Lower lobe of right lung (tissue), 2 donors: ENCODE measurements around the gene LYPD1. TPM values are rescaled to one million over a fixed set of nuclear protein-coding genes. Genes with fewer than 3 reads are reported as not detected.

ENCODE experiments used
- ATAC-seq, 2 donors: fragments of 200-7000 bp; cut with Tn5 transposase; one replicate each; pipeline ENCODE4 v1.9.1; 2020 to 2022; ENCODE audit warnings: mild to moderate bottlenecking in 2 of 2, moderate library complexity in 2 of 2
- DNase-seq: peaks from one replicate; pipeline ENCODE4 v3.0.0-alpha.2; 2020
- H3K27ac ChIP-seq: fragments of 200-600 bp; one replicate; pipeline ENCODE4 v1.8.0; 2022
- H3K27me3 ChIP-seq: fragments of 200-600 bp; one replicate; pipeline ENCODE4 v1.8.0; 2022; ENCODE audit warnings: low read depth
- H3K36me3 ChIP-seq: fragments of 200-600 bp; one replicate; pipeline ENCODE4 v1.8.0; 2022; ENCODE audit warnings: mild to moderate bottlenecking
- H3K4me1 ChIP-seq: fragments of 200-600 bp; one replicate; pipeline ENCODE4 v1.8.0; 2022
- H3K4me3 ChIP-seq: fragments of 200-600 bp; one replicate; pipeline ENCODE4 v1.8.0; 2022; ENCODE audit warnings: mild to moderate bottlenecking
- H3K9me3 ChIP-seq: fragments of 200-600 bp; one replicate; pipeline ENCODE4 v1.8.0; 2022
- intact Hi-C: fragments of 100-400 bp; cut with DNase I; formaldehyde crosslinking; loops from one replicate; pipeline ENCODE4 v1.11.0; 2022
- total RNA-seq: library from RNA; stranded (reverse); fragmentation: NEBNext Ultra II Directional; extraction: Animal tissue kit (Norgen Biotek cat#: 25700); gene quantifications from one replicate; pipeline ENCODE4 v1.2.1, GENCODE V29; 2021
- TF ChIP-seq, protein P1 (sequence below): fragments of 200-600 bp; IDR thresholded peaks from one replicate; pipeline ENCODE4 v1.8.0; 2022; ENCODE audit warnings: antibody characterized with exemption, mild to moderate bottlenecking
- donor health status: DM: no; HTN: yes; CAD: no; lungs with severe emphysema.

The LYPD1 gene
- total RNA-seq, 1 donor from 2014 or later: 1.5 TPM

DNA sequence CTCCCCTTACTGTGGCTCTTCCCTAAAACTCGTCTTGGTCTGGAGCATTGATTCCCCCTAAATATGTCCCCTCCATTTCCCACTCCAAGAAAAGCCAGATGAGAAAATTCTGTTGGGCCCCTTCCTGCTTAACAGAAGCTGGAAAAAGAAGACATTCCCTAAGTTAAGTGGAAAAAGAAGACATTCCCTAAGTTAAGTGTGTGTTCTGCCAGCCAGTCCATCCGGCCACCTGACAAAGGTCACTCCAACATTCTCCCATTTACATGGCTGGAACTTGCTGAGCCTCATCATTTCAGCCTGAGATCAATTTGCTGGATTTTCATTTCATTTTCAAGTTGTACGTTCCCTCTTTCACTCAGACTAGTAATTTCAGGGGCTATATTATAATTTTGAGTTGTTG is 52.0 kb downstream of the LYPD1 start:
- no peaks in the 10 kb centered on the region for H3K27me3 ChIP-seq
- no peaks in the 10 kb centered on the region for H3K9me3 ChIP-seq
- H3K27ac ChIP-seq: no peak overlapping the region
- no peak for ATAC-seq
- TF ChIP-seq, protein P1, sequence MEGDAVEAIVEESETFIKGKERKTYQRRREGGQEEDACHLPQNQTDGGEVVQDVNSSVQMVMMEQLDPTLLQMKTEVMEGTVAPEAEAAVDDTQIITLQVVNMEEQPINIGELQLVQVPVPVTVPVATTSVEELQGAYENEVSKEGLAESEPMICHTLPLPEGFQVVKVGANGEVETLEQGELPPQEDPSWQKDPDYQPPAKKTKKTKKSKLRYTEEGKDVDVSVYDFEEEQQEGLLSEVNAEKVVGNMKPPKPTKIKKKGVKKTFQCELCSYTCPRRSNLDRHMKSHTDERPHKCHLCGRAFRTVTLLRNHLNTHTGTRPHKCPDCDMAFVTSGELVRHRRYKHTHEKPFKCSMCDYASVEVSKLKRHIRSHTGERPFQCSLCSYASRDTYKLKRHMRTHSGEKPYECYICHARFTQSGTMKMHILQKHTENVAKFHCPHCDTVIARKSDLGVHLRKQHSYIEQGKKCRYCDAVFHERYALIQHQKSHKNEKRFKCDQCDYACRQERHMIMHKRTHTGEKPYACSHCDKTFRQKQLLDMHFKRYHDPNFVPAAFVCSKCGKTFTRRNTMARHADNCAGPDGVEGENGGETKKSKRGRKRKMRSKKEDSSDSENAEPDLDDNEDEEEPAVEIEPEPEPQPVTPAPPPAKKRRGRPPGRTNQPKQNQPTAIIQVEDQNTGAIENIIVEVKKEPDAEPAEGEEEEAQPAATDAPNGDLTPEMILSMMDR: no peak
- no peaks in the 10 kb centered on the region for H3K36me3 ChIP-seq
- DNase-seq: no peak
- no peaks in the 10 kb centered on the region for H3K4me1 ChIP-seq
- intact Hi-C loops: no loop called here
- no peak overlapping the region for H3K4me3 ChIP-seq

DNA sequence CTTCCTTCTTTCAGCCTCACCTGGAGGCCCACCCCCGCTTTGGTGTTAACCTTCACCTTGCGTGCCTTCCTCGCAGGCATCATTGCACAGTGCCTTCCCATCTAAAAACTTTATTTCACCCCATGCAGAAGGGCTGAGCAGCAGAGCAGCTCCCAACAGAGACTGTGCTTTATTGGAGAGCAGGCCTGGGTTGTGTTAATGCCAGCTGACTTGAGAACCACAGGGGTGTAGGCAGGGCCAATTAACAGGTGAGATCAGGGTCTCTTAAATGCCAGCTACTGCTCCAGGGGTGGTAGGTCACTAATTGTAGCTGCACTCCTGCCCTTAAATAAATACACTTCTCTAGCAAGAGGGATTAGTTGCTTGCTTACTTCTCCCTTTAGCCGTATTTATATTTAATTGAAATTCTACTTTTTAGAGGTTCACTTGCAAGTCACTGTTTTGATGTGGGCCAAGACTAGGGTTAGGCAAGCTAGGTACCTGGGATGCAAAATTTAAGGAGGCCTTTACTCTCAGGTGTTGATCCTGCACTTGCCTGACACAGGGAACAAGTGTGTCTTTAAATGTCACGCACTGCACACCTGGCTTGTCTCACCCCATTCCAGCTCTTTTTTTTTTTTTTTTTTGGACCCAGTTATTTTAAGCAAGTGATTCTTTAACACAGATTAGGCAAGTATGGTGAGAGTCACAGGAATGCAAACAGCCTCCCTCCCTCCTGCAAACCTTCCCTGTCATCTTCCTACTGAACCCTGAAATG is 54.5 kb downstream of the LYPD1 start:
- intact Hi-C loops: no loop called here
- H3K4me3 ChIP-seq: no peak overlapping the region
- H3K27me3 ChIP-seq: no peaks in the 10 kb centered on the region
- ATAC-seq: peak in 1 of 2 donors; percentile 19
- H3K27ac ChIP-seq: no peak overlapping the region
- TF ChIP-seq, protein P1: no peak
- DNase-seq: no peak
- no peaks in the 10 kb centered on the region for H3K36me3 ChIP-seq
- H3K9me3 ChIP-seq: no peaks in the 10 kb centered on the region
- H3K4me1 ChIP-seq: no peaks in the 10 kb centered on the region

DNA sequence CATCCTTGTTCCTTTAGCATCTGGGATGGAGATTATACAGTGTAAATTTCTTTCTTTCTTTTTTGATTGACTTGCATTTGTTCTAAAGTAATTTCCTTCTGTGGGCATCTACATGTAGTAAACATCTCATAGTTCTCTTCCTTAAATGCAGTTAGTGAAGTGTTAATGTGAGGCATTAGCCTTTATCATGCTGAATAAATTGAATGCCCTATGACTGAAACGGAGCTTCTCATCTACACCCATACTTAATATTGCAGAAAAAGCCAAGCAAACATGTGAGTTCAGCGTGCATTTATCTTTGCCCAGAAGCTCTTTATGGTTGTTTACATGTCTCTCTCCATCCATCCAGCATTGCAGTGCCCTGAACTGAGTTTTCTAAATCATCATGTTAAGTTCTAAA is 58.3 kb downstream of the LYPD1 start:
- Histone ChIP-seq H3K9me3 (no peaks in the 10 kb centered on the region), H3K36me3 (no peaks in the 10 kb centered on the region), H3K27me3 (no peaks in the 10 kb centered on the region), H3K4me3 (no peak overlapping the region), H3K27ac (no peak overlapping the region), H3K4me1 (no peaks in the 10 kb centered on the region)
- no peak for ATAC-seq
- intact Hi-C loops: no loop called here
- DNase-seq: no peak
- TF ChIP-seq, protein P1: no peak

DNA sequence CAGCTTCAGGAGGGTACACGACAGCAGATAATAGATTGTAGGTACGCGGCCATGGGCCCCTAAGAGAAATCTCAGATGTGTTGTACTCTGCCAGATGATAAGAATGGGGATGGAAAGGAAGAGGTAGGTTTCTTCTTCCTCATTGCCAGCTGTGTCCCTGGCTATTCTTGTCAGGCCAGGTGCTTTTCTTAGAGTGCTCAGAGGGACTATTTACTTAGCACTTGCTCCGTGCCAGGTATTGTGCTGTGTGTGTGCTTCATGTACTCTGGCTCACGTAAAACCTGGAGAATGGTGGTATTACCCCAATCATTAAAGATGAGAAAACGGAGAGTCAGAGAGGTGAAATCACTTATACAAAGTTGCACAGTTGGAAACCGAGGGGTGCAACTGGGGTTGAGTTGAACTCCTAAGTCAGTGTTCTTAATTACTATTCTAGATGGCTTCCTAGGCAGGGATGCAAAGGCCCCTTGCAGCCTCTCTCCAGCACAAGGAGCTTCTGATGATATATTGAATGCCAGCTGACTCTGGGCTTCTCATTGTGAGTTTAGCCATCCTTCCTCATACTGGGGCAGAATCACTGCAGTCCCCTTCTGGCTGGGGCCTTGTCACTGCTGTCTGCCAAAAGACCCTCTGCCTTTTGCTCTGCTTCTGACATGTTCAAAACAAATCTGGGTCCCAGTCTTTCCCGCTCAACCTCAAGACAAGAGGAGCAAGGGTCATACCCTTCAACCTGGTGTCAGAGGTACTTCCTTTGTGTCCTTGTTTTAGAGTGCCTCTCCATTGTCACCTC is 60.7 kb downstream of the LYPD1 start:
- ATAC-seq: no peak
- H3K36me3 ChIP-seq: no peaks in the 10 kb centered on the region
- H3K4me1 ChIP-seq: no peaks in the 10 kb centered on the region
- DNase-seq: no peak
- H3K4me3 ChIP-seq: no peak overlapping the region
- intact Hi-C loops: no loop called here
- H3K27ac ChIP-seq: no peak overlapping the region
- no peaks in the 10 kb centered on the region for H3K27me3 ChIP-seq
- TF ChIP-seq, protein P1: no peak
- no peaks in the 10 kb centered on the region for H3K9me3 ChIP-seq

DNA sequence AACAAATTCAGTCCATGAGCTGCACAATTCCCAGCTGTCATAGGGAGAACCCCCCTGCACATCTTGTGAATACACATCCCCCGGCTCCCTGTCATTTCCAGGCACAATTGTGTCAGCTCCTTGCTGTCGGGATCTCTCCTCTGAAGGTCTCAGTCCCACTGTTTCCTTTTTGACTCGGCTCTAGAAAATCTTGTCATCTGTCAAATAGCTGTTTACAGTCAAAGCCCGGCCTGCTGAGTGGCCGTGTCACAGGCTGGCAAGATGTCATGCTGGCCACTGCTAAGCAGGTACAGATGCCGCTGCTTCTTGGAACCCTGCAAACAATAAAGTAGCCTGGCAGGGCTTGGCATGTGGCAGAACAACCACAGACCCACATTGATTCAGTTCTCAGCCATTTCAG is 61.7 kb downstream of the LYPD1 start:
- TF ChIP-seq, protein P1: no peak
- Histone ChIP-seq H3K27ac (no peak overlapping the region), H3K36me3 (no peaks in the 10 kb centered on the region), H3K4me3 (no peak overlapping the region), H3K9me3 (no peaks in the 10 kb centered on the region), H3K27me3 (no peaks in the 10 kb centered on the region), H3K4me1 (no peaks in the 10 kb centered on the region)
- intact Hi-C loops: no loop called here
- no peak for ATAC-seq
- DNase-seq: no peak
